HEK293 (cell line): Measurements from ENCODE around the gene INTS7.

Source experiments
- CTCF ChIA-PET: fragments of 350-600 bp; formaldehyde crosslinking; extraction: SDS; loops from one replicate; lab custom pipeline; 2021; ENCODE audit warnings: antibody characterized with exemption; lab: Yijun Ruan, JAX
- POLR2A ChIA-PET: fragments of 300-600 bp; formaldehyde crosslinking; extraction: SDS; loops from one replicate; lab custom pipeline; 2020; ENCODE audit warnings: antibody characterized with exemption, inconsistent platforms; lab: Yijun Ruan, JAX
- H3K27ac ChIP-seq: fragments of 200-500 bp; sonication (Bioruptor generic); 2 replicates; pipeline ENCODE4 v1.5.1; 2014; ENCODE audit warnings: low read depth, low read length, control low read depth, inconsistent platforms; ENCODE audit errors: extremely low read depth
- H3K36me3 ChIP-seq, 2 experiments: fragments of 200-500 bp in 1 of 2; sonication (Bioruptor generic) in 1 of 2; 1 replicate in 1 of 2; 2 replicates in 1 of 2; pipeline ENCODE4 v1.5.1; 2014 to 2017; ENCODE audit warnings: inconsistent platforms in 2 of 2, low read length in 2 of 2; ENCODE audit not compliant: control insufficient read depth in 2 of 2, insufficient read depth in 1 of 2
- H3K4me1 ChIP-seq: fragments of 200-500 bp; sonication (Bioruptor generic); 2 replicates; pipeline ENCODE4 v1.5.1; 2014; ENCODE audit warnings: mild to moderate bottlenecking, low read length, inconsistent platforms; ENCODE audit not compliant: control insufficient read depth, insufficient read depth
- H3K4me3 ChIP-seq: 2 replicates; pipeline ENCODE4 v1.5.1; 2011; ENCODE audit warnings: low read depth, mild to moderate bottlenecking, control low read depth, low read length, moderate library complexity
- H3K9me3 ChIP-seq: fragments of 200-500 bp; sonication (Bioruptor generic); 2 replicates; pipeline ENCODE4 v1.5.1; 2014; ENCODE audit warnings: low read depth, low read length, inconsistent platforms; ENCODE audit not compliant: control insufficient read depth, insufficient read depth
- GLI2 ChIP-seq: fragments of 450-650 bp; formaldehyde crosslinking; IDR thresholded peaks from 2 replicates; pipeline ENCODE4; 2017; ENCODE audit warnings: missing biosample characterization, missing genetic modification characterization, low read depth, borderline replicate concordance
- MYNN ChIP-seq: fragments of 450-650 bp; formaldehyde crosslinking; IDR thresholded peaks from 2 replicates; pipeline ENCODE4 v1.5.1; 2016; ENCODE audit warnings: missing biosample characterization, missing genetic modification characterization, borderline replicate concordance
- SP2 ChIP-seq: fragments of 450-650 bp; formaldehyde crosslinking; IDR thresholded peaks from 2 replicates; pipeline ENCODE4 v1.5.1; 2016; ENCODE audit warnings: missing biosample characterization, missing genetic modification characterization
- TSHZ1 ChIP-seq: fragments of 450-650 bp; formaldehyde crosslinking; IDR thresholded peaks from 2 replicates; pipeline ENCODE4 v1.5.1; 2016; ENCODE audit warnings: missing biosample characterization, missing genetic modification characterization, borderline replicate concordance
- ZBTB6 ChIP-seq: fragments of 450-650 bp; formaldehyde crosslinking; IDR thresholded peaks from 2 replicates; pipeline ENCODE4 v1.5.1; 2017; ENCODE audit warnings: missing biosample characterization, missing genetic modification characterization
- ZNF211 ChIP-seq: fragments of 450-650 bp; formaldehyde crosslinking; IDR thresholded peaks from 2 replicates; pipeline ENCODE4 v1.5.1; 2016; ENCODE audit warnings: low read depth, missing biosample characterization, missing genetic modification characterization
- ZNF324 ChIP-seq: fragments of 450-650 bp; formaldehyde crosslinking; IDR thresholded peaks from 2 replicates; pipeline ENCODE4 v1.5.1; 2016; ENCODE audit warnings: missing biosample characterization, missing genetic modification characterization
- ZNF335 ChIP-seq: fragments of 450-650 bp; formaldehyde crosslinking; conservative IDR thresholded peaks from 2 replicates; pipeline ENCODE4 v1.5.1; 2016; ENCODE audit warnings: missing biosample characterization, missing genetic modification characterization
- ZNF416 ChIP-seq: fragments of 450-650 bp; formaldehyde crosslinking; IDR thresholded peaks from 2 replicates; pipeline ENCODE4 v1.5.1; 2016; ENCODE audit warnings: missing biosample characterization, missing genetic modification characterization
- ZNF544 ChIP-seq: fragments of 450-650 bp; formaldehyde crosslinking; IDR thresholded peaks from 2 replicates; pipeline ENCODE4 v1.5.0; 2017; ENCODE audit warnings: missing biosample characterization, missing genetic modification characterization
- ZNF549 ChIP-seq: fragments of 450-650 bp; IDR thresholded peaks from 2 replicates; pipeline ENCODE4 v1.5.1; 2018; ENCODE audit warnings: missing biosample characterization, missing genetic modification characterization, mild to moderate bottlenecking, inconsistent platforms, moderate library complexity
- ZNF561 ChIP-seq: fragments of 450-650 bp; IDR thresholded peaks from 2 replicates; pipeline ENCODE4 v1.5.1; 2018; ENCODE audit warnings: missing biosample characterization, missing genetic modification characterization, borderline replicate concordance
- ZNF571 ChIP-seq: fragments of 450-650 bp; formaldehyde crosslinking; IDR thresholded peaks from 2 replicates; pipeline ENCODE4 v1.5.0; 2017; ENCODE audit warnings: missing biosample characterization, missing genetic modification characterization
- ZNF580 ChIP-seq: fragments of 450-650 bp; formaldehyde crosslinking; IDR thresholded peaks from 2 replicates; pipeline ENCODE4 v1.5.1; 2016; ENCODE audit warnings: missing biosample characterization, missing genetic modification characterization
- ZNF585B ChIP-seq: fragments of 450-650 bp; formaldehyde crosslinking; IDR thresholded peaks from 2 replicates; pipeline ENCODE4 v1.5.1; 2016; ENCODE audit warnings: missing biosample characterization, missing genetic modification characterization
- ZNF677 ChIP-seq: fragments of 450-650 bp; IDR thresholded peaks from 2 replicates; pipeline ENCODE4 v1.5.0; 2018; ENCODE audit warnings: missing biosample characterization, mild to moderate bottlenecking, missing genetic modification characterization, moderate library complexity
- ZNF701 ChIP-seq: fragments of 450-650 bp; formaldehyde crosslinking; IDR thresholded peaks from 2 replicates; pipeline ENCODE4 v1.5.1; 2016; ENCODE audit warnings: missing biosample characterization, missing genetic modification characterization
- ZNF768 ChIP-seq: fragments of 450-650 bp; formaldehyde crosslinking; IDR thresholded peaks from 2 replicates; pipeline ENCODE4 v1.5.1; 2018; ENCODE audit warnings: missing biosample characterization, mild to moderate bottlenecking, missing genetic modification characterization
- ZNF843 ChIP-seq: fragments of 450-650 bp; formaldehyde crosslinking; IDR thresholded peaks from 2 replicates; pipeline ENCODE4 v1.5.1; 2016; ENCODE audit warnings: missing biosample characterization, missing genetic modification characterization
- TF ChIP-seq, protein P1 (sequence below): fragments of 450-650 bp; formaldehyde crosslinking; IDR thresholded peaks from 2 replicates; pipeline ENCODE4 v1.5.1; 2016; ENCODE audit warnings: missing biosample characterization, missing genetic modification characterization
- TF ChIP-seq, protein P2 (sequence below): fragments of 450-650 bp; formaldehyde crosslinking; IDR thresholded peaks from 2 replicates; pipeline ENCODE4 v1.5.1; 2016; ENCODE audit warnings: missing biosample characterization, missing genetic modification characterization
- TF ChIP-seq, protein P3 (sequence below): fragments of 450-650 bp; formaldehyde crosslinking; IDR thresholded peaks from 2 replicates; pipeline ENCODE4 v1.5.1; 2016; ENCODE audit warnings: missing biosample characterization, missing genetic modification characterization

INTS7 gene

GRCh38 chr1:212007178-212007577, 28.2 kb downstream of the INTS7 start (continued):
- TF ChIP-seq, protein P1, sequence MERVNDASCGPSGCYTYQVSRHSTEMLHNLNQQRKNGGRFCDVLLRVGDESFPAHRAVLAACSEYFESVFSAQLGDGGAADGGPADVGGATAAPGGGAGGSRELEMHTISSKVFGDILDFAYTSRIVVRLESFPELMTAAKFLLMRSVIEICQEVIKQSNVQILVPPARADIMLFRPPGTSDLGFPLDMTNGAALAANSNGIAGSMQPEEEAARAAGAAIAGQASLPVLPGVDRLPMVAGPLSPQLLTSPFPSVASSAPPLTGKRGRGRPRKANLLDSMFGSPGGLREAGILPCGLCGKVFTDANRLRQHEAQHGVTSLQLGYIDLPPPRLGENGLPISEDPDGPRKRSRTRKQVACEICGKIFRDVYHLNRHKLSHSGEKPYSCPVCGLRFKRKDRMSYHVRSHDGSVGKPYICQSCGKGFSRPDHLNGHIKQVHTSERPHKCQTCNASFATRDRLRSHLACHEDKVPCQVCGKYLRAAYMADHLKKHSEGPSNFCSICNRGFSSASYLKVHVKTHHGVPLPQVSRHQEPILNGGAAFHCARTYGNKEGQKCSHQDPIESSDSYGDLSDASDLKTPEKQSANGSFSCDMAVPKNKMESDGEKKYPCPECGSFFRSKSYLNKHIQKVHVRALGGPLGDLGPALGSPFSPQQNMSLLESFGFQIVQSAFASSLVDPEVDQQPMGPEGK, result no peak
- TF ChIP-seq ZNF335 (tag by site-specific recombination) (no peak), SP2 (tag by site-specific recombination) (no peak), GLI2 (tag by site-specific recombination) (no peak), ZNF549 (no peak), ZNF211 (tag by site-specific recombination) (no peak), ZNF544 (no peak), TSHZ1 (tag by site-specific recombination) (no peak), ZNF571 (no peak)
- TF ChIP-seq, protein P2, sequence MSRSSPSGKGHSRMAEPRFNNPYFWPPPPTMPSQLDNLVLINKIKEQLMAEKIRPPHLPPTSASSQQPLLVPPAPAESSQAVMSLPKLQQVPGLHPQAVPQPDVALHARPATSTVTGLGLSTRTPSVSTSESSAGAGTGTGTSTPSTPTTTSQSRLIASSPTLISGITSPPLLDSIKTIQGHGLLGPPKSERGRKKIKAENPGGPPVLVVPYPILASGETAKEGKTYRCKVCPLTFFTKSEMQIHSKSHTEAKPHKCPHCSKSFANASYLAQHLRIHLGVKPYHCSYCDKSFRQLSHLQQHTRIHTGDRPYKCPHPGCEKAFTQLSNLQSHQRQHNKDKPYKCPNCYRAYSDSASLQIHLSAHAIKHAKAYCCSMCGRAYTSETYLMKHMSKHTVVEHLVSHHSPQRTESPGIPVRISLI (tag by site-specific recombination), result no peak

DNA sequence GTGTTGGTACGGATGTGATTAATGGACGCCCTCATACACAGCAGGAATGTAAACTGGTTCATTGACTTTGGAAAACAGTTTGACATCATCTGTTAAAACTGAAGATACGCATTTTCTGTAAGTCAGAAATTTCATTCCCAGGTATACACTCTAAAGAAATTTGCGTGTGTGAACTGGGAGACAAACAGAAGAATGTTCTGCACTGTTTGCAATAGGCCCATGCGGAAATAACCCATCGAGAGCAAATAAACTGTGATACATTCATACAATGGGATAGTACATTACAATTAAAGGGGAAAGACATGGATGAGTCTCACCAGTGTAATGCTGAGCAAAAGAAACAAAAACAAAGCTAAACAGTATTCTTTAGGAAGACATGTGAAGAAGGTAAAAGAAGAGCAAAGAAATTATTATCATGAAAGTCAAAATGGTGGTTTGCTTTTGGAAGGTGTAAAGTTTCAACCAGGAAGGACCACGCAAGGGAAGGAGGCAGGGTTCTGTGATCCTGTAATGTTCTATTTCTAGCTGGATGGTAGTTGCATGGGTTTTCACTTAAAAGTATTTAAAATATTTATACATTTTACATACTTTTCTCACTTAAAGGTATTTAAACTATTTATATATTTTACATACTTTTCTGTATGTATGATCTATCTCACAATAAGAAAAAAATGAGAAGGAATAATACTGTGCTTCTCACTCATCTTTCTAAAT, 30.3 kb downstream of the INTS7 start:
- ChIA-PET CTCF (interaction anchor here (0.6 to 2.6 kb wide), 3 partner anchors 30 to 324 kb away, joined by 3 to 10 read pairs (median 8); partner anchors contain the start of genes DTL and INTS7), POLR2A (no interaction called here)
- no peak for TF ChIP-seq ZNF585B (tag by site-specific recombination)
- no peak for TF ChIP-seq ZNF843 (tag by site-specific recombination)
- no peak for TF ChIP-seq ZNF580 (tag by site-specific recombination)
- no peak for TF ChIP-seq TSHZ1 (tag by site-specific recombination)
- no peak for TF ChIP-seq MYNN
- TF ChIP-seq ZNF701 (tag by site-specific recombination), result no peak
- TF ChIP-seq ZNF677 (tag by site-specific recombination), result no peak
- no peak for TF ChIP-seq ZNF561
- TF ChIP-seq ZNF416 (tag by site-specific recombination), result no peak
- no peak for TF ChIP-seq ZNF768 (tag by site-specific recombination)
- TF ChIP-seq, protein P3, sequence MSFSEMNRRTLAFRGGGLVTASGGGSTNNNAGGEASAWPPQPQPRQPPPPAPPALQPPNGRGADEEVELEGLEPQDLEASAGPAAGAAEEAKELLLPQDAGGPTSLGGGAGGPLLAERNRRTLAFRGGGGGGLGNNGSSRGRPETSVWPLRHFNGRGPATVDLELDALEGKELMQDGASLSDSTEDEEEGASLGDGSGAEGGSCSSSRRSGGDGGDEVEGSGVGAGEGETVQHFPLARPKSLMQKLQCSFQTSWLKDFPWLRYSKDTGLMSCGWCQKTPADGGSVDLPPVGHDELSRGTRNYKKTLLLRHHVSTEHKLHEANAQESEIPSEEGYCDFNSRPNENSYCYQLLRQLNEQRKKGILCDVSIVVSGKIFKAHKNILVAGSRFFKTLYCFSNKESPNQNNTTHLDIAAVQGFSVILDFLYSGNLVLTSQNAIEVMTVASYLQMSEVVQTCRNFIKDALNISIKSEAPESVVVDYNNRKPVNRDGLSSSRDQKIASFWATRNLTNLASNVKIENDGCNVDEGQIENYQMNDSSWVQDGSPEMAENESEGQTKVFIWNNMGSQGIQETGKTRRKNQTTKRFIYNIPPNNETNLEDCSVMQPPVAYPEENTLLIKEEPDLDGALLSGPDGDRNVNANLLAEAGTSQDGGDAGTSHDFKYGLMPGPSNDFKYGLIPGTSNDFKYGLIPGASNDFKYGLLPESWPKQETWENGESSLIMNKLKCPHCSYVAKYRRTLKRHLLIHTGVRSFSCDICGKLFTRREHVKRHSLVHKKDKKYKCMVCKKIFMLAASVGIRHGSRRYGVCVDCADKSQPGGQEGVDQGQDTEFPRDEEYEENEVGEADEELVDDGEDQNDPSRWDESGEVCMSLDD, result no peak
- no peak for TF ChIP-seq ZNF324
- no peak for TF ChIP-seq ZBTB6 (tag by site-specific recombination)

More for the DNA sequence above, 30.3 kb downstream of the INTS7 start:
- H3K27ac ChIP-seq, result no peak overlapping the region
- H3K4me1 ChIP-seq, result no peaks in the 10 kb centered on the region
- no peaks in the 10 kb centered on the region for H3K9me3 ChIP-seq
- H3K36me3 ChIP-seq, result peaks cover 25 to 56% of the 10 kb centered on the region in 2 experiments
- no peak overlapping the region for H3K4me3 ChIP-seq
